K562 (cell line): ENCODE results near the gene TRMT2A. TPM values are rescaled to one million over a fixed set of nuclear protein-coding genes. Genes with fewer than 3 reads are reported as not detected.

Experiments used
- CREB1 ChIP-seq, 2 experiments: sonication (generic) in 1 of 2; formaldehyde crosslinking in 1 of 2; IDR thresholded peaks; 2 replicates each; pipeline versions ENCODE4 v1.6.1 to v1.8.0; 2012 to 2022; ENCODE audit warnings: inconsistent platforms in 1 of 2, mild to moderate bottlenecking in 1 of 2, missing genetic modification reagents in 1 of 2, moderate library complexity in 1 of 2
- POLR2A ChIP-seq: fragments of 450-650 bp; conservative IDR thresholded peaks from 2 replicates; pipeline ENCODE4 v1.6.1; 2016
- RCOR1 ChIP-seq, 2 experiments: IDR thresholded peaks; 2 replicates each; pipeline ENCODE4 v1.6.1; 2012; ENCODE audit warnings: low read depth in 2 of 2, low read length in 2 of 2, borderline replicate concordance in 1 of 2, improper control_type of control experiment in 1 of 2
- SMAD3 ChIP-seq: fragments of 450-650 bp; formaldehyde crosslinking; conservative IDR thresholded peaks from 2 replicates; pipeline ENCODE4 v1.4.0; 2020; ENCODE audit warnings: mild to moderate bottlenecking
- SMAD4 ChIP-seq: fragments of 250-450 bp; sonication (Bioruptor Pico); conservative IDR thresholded peaks from 2 replicates; pipeline ENCODE4 v1.8.0; 2021; ENCODE audit warnings: inconsistent platforms, mild to moderate bottlenecking, moderate library complexity
- SP2 ChIP-seq: IDR thresholded peaks from 2 replicates; pipeline ENCODE4 v1.6.1; 2011; ENCODE audit warnings: mild to moderate bottlenecking, low read depth, low read length, moderate library complexity; ENCODE audit not compliant: poor library complexity, severe bottlenecking; ENCODE audit errors: extremely low read depth
- THRAP3 ChIP-seq: fragments of 450-650 bp; IDR thresholded peaks from 2 replicates; pipeline ENCODE4 v1.6.1; 2016; ENCODE audit warnings: mild to moderate bottlenecking, inconsistent platforms, borderline replicate concordance
- WHSC1 ChIP-seq: IDR thresholded peaks from one replicate; pipeline ENCODE4 v1.6.1; 2012; ENCODE audit warnings: low read length, control low read depth, inconsistent platforms
- ZNF384 ChIP-seq: IDR thresholded peaks from 2 replicates; pipeline ENCODE4 v1.6.1; 2012; ENCODE audit warnings: low read depth, low read length, improper control_type of control experiment
- polyA plus RNA-seq, 8 experiments: library from polyadenylated mRNA; depleted of rRNA in 4 of 8; stranded (reverse) in 5 of 8; unstranded in 3 of 8; fragments of >200 nt; fragmentation: Nextera tagmentation in 2 of 8; fragmentation: Illumina TruSeq in 1 of 8; extraction: Ambion mirVana in 2 of 8; extraction: Trizol in 1 of 8; gene quantifications; 2 replicates each; pipeline versions ENCODE4 v1.2.1 to v1.2.3, GENCODE V29; 2011 to 2014; ENCODE audit warnings: inconsistent platforms in 1 of 8, missing spikeins in 1 of 8
- total RNA-seq, 7 experiments: library from RNA; depleted of rRNA in 6 of 7; stranded (reverse); fragments of >200 nt in 6 of 7; fragmentation: Illumina TruSeq in 2 of 7; extraction: Trizol in 2 of 7; gene quantifications; 2 replicates each; pipeline versions ENCODE4 v1.2.1 to v1.2.3, GENCODE V29; 2011 to 2021; ENCODE audit warnings: low replicate concordance in 1 of 7
- TF ChIP-seq, protein P1 (sequence below): fragments of 200-600 bp; sonication (generic); IDR thresholded peaks from one replicate; pipeline ENCODE4 v1.6.1; 2012; ENCODE audit warnings: mild to moderate bottlenecking, low read depth, low read length, inconsistent platforms
- TF ChIP-seq, protein P2 (sequence below): sonication (generic); formaldehyde crosslinking; IDR thresholded peaks from 2 replicates; pipeline ENCODE4 v1.8.1; 2023; ENCODE audit warnings: mild to moderate bottlenecking, missing genetic modification reagents
- TF ChIP-seq, protein P3 (sequence below): fragments of 250-450 bp; sonication (Bioruptor Pico); IDR thresholded peaks from 2 replicates; pipeline ENCODE4 v1.5.1; 2021; ENCODE audit warnings: mild to moderate bottlenecking

The TRMT2A gene
- total and polyA plus RNA-seq, 9 of the 15 experiments (the other 6 are each of a cell fraction or from before 2014, with no cell fraction given) = 1.6 to 265 (median 140) TPM

DNA sequence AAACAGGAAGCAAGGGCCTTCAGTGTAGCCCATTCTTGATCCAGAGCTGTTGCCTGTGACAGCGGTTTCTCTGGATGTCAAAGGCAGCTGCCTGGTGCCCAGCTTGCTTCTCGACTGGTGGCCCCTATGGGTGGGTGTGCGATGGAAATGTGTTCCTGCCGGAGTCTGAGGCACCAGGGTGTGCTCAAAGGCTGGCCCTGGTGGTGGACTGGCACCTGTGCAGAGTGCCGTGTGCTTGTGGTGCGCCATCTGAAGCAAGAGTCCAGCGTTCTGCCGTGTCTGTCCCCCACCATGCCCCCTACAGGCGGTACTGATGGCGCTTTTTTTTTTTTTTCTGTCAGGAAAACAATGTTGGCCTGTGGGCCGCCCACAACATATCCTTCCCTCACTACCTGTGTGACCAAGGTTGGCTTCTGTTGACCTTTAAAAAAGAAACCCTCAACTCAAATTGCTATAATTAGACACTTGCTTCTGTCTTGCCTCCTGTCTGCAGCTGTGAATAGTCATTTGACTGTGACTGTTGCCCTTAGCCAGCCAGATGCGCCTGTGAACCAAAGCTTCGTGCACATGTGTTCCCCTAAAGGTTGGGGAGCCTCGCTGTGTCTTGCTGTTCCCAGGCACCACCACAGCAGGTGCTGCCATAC is 5.9 kb downstream of the TRMT2A start (continued):
- TF ChIP-seq WHSC1 = peak; percentile 99
- peak; percentile 50; the same call in 1 of the 2 replicates for TF ChIP-seq SMAD3
- TF ChIP-seq ZNF384 = peak; percentile 100
- no peak for TF ChIP-seq THRAP3
- TF ChIP-seq, protein P1, sequence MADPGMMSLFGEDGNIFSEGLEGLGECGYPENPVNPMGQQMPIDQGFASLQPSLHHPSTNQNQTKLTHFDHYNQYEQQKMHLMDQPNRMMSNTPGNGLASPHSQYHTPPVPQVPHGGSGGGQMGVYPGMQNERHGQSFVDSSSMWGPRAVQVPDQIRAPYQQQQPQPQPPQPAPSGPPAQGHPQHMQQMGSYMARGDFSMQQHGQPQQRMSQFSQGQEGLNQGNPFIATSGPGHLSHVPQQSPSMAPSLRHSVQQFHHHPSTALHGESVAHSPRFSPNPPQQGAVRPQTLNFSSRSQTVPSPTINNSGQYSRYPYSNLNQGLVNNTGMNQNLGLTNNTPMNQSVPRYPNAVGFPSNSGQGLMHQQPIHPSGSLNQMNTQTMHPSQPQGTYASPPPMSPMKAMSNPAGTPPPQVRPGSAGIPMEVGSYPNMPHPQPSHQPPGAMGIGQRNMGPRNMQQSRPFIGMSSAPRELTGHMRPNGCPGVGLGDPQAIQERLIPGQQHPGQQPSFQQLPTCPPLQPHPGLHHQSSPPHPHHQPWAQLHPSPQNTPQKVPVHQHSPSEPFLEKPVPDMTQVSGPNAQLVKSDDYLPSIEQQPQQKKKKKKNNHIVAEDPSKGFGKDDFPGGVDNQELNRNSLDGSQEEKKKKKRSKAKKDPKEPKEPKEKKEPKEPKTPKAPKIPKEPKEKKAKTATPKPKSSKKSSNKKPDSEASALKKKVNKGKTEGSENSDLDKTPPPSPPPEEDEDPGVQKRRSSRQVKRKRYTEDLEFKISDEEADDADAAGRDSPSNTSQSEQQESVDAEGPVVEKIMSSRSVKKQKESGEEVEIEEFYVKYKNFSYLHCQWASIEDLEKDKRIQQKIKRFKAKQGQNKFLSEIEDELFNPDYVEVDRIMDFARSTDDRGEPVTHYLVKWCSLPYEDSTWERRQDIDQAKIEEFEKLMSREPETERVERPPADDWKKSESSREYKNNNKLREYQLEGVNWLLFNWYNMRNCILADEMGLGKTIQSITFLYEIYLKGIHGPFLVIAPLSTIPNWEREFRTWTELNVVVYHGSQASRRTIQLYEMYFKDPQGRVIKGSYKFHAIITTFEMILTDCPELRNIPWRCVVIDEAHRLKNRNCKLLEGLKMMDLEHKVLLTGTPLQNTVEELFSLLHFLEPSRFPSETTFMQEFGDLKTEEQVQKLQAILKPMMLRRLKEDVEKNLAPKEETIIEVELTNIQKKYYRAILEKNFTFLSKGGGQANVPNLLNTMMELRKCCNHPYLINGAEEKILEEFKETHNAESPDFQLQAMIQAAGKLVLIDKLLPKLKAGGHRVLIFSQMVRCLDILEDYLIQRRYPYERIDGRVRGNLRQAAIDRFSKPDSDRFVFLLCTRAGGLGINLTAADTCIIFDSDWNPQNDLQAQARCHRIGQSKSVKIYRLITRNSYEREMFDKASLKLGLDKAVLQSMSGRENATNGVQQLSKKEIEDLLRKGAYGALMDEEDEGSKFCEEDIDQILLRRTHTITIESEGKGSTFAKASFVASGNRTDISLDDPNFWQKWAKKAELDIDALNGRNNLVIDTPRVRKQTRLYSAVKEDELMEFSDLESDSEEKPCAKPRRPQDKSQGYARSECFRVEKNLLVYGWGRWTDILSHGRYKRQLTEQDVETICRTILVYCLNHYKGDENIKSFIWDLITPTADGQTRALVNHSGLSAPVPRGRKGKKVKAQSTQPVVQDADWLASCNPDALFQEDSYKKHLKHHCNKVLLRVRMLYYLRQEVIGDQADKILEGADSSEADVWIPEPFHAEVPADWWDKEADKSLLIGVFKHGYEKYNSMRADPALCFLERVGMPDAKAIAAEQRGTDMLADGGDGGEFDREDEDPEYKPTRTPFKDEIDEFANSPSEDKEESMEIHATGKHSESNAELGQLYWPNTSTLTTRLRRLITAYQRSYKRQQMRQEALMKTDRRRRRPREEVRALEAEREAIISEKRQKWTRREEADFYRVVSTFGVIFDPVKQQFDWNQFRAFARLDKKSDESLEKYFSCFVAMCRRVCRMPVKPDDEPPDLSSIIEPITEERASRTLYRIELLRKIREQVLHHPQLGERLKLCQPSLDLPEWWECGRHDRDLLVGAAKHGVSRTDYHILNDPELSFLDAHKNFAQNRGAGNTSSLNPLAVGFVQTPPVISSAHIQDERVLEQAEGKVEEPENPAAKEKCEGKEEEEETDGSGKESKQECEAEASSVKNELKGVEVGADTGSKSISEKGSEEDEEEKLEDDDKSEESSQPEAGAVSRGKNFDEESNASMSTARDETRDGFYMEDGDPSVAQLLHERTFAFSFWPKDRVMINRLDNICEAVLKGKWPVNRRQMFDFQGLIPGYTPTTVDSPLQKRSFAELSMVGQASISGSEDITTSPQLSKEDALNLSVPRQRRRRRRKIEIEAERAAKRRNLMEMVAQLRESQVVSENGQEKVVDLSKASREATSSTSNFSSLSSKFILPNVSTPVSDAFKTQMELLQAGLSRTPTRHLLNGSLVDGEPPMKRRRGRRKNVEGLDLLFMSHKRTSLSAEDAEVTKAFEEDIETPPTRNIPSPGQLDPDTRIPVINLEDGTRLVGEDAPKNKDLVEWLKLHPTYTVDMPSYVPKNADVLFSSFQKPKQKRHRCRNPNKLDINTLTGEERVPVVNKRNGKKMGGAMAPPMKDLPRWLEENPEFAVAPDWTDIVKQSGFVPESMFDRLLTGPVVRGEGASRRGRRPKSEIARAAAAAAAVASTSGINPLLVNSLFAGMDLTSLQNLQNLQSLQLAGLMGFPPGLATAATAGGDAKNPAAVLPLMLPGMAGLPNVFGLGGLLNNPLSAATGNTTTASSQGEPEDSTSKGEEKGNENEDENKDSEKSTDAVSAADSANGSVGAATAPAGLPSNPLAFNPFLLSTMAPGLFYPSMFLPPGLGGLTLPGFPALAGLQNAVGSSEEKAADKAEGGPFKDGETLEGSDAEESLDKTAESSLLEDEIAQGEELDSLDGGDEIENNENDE = peak; percentile 84
- TF ChIP-seq CREB1 (IDR thresholded peaks at IDR 0.05) = 0 out of 2 replicates have a peak, but pooled peaks have one; percentile 22
- no peak for TF ChIP-seq CREB1 (CRISPR knock-in tag; IDR thresholded peaks at IDR 0.05)
- TF ChIP-seq POLR2A = peak; percentile 87
- peak in 1 of 2 experiments; percentile 10; a peak in 1 of 4 replicates for TF ChIP-seq RCOR1 (IDR thresholded peaks at IDR 0.05; ENCODE audit: borderline replicate concordance in 1 of 2, low read depth in 2 of 2, low read length in 2 of 2)
- no peak for TF ChIP-seq SP2
- peak; percentile 26 for TF ChIP-seq SMAD4 (CRISPR knock-in tag)
- TF ChIP-seq, protein P2, sequence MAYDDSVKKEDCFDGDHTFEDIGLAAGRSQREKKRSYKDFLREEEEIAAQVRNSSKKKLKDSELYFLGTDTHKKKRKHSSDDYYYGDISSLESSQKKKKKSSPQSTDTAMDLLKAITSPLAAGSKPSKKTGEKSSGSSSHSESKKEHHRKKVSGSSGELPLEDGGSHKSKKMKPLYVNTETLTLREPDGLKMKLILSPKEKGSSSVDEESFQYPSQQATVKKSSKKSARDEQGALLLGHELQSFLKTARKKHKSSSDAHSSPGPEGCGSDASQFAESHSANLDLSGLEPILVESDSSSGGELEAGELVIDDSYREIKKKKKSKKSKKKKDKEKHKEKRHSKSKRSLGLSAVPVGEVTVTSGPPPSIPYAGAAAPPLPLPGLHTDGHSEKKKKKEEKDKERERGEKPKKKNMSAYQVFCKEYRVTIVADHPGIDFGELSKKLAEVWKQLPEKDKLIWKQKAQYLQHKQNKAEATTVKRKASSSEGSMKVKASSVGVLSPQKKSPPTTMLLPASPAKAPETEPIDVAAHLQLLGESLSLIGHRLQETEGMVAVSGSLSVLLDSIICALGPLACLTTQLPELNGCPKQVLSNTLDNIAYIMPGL = 0 out of 2 replicates have a peak, but pooled peaks have one; percentile 8
- TF ChIP-seq, protein P3, sequence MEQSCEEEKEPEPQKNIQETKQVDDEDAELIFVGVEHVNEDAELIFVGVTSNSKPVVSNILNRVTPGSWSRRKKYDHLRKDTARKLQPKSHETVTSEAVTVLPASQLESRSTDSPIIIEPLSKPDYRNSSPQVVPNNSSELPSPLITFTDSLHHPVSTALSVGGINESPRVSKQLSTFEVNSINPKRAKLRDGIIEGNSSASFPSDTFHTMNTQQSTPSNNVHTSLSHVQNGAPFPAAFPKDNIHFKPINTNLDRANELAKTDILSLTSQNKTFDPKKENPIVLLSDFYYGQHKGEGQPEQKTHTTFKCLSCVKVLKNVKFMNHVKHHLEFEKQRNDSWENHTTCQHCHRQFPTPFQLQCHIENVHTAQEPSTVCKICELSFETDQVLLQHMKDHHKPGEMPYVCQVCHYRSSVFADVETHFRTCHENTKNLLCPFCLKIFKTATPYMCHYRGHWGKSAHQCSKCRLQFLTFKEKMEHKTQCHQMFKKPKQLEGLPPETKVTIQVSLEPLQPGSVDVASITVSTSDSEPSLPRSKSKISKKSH = no peak
